ENCODE measurements around the gene EFR3B.

The EFR3B gene

DNA sequence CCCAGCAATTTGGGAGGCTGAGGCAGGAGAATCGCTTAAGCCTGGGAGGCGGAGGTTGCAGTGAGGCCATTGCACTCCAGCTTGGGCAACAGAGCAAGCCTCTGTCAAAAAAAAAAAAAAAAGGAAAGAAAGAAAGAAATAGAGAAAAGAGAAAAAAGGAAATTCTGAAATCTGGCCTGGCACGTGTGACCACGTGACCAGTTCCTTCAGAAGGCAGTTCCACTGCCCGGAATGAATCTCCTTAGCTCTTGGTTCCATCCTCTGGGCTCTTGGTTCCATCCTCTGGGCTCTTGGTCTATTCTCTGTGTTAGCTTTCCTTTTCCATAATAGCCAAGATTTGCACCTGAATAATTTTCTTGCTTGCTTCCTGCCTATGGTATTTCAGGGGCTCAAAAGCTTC, 131.8 kb downstream of the EFR3B start:
- peaks cover 0 to 1% of the 10 kb centered on the region in 2 experiments for H3K4me1 ChIP-seq (ENCODE audit: control insufficient read depth in 1 of 2, insufficient read depth in 1 of 2, low read depth in 1 of 2, low read length in 1 of 2)
- H3K27me3 ChIP-seq, result peaks cover 61% of the 10 kb centered on the region
- H3K27ac ChIP-seq, result no peak overlapping the region
- TF ChIP-seq, protein P1, sequence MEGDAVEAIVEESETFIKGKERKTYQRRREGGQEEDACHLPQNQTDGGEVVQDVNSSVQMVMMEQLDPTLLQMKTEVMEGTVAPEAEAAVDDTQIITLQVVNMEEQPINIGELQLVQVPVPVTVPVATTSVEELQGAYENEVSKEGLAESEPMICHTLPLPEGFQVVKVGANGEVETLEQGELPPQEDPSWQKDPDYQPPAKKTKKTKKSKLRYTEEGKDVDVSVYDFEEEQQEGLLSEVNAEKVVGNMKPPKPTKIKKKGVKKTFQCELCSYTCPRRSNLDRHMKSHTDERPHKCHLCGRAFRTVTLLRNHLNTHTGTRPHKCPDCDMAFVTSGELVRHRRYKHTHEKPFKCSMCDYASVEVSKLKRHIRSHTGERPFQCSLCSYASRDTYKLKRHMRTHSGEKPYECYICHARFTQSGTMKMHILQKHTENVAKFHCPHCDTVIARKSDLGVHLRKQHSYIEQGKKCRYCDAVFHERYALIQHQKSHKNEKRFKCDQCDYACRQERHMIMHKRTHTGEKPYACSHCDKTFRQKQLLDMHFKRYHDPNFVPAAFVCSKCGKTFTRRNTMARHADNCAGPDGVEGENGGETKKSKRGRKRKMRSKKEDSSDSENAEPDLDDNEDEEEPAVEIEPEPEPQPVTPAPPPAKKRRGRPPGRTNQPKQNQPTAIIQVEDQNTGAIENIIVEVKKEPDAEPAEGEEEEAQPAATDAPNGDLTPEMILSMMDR (IDR thresholded peaks at IDR 0.05), result no peak
- H3K36me3 ChIP-seq, result no peaks in the 10 kb centered on the region
- H3K4me3 ChIP-seq (ENCODE audit: low read depth in 1 of 2, low read length in 1 of 2), result no peak overlapping the region
- no peaks in the 10 kb centered on the region for H3K9me3 ChIP-seq

DNA sequence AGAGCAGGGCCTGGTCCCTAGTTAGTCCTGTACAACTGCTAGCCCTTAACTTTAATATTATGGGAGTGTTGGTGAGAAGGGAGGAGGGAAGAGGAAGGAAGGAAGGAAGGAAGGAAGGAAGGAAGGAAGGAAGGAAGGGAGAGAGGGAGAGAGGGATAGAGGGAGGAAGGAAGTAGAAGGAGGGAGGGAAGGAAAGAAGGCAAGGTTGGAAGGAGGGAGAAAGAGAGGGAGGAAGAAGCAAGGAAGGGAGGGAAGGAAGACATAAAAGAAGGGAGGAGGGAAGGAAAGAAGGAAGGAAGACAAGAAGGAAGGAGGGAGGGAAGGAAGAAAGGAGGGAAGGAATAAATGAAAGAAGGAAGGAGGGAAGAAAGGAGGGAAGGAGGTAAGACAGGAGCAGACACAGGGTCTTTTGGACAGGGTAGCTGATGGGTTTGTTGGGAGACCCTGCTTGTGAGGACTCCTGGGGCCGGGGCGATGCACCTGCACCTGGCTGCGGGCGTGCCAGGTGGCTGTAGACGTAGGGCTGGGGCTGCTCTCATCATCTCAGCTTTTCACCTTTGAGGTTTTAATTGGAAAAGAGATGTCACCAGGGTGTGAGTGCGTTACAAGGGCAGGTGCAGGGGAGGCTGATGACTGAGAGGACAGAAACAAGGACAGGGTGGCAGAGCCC, 132.5 kb downstream of the EFR3B start:
- no peak overlapping the region for H3K27ac ChIP-seq
- TF ChIP-seq, protein P1 (IDR thresholded peaks at IDR 0.05), result no peak
- peaks cover 56% of the 10 kb centered on the region for H3K27me3 ChIP-seq
- no peaks in the 10 kb centered on the region for H3K9me3 ChIP-seq
- H3K36me3 ChIP-seq, result no peaks in the 10 kb centered on the region
- no peaks in the 10 kb centered on the region for H3K4me1 ChIP-seq (ENCODE audit: control insufficient read depth in 1 of 2, insufficient read depth in 1 of 2, low read depth in 1 of 2, low read length in 1 of 2)
- no peak overlapping the region for H3K4me3 ChIP-seq (ENCODE audit: low read depth in 1 of 2, low read length in 1 of 2)

DNA sequence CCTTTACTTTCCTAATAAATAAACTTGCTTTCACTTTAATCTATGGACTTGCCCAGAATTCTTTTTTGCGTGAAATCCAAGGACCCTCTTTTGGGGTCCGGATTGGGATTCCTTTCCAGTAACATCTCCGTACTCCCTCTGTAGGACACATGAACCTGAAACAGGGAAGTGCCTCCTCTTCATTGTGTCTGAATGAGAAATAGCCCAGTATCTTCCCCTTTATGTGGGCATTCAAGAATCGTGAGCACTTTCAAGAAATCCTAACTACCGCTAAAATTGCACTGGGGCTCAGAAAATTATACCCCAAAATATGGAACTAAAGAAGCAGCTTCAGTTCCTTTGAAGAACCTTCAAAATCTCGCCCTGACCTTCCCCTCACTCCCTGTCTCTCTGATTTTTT, 134.3 kb downstream of the EFR3B start:
- H3K4me3 ChIP-seq (ENCODE audit: low read depth in 1 of 2, low read length in 1 of 2), result no peak overlapping the region

DNA sequence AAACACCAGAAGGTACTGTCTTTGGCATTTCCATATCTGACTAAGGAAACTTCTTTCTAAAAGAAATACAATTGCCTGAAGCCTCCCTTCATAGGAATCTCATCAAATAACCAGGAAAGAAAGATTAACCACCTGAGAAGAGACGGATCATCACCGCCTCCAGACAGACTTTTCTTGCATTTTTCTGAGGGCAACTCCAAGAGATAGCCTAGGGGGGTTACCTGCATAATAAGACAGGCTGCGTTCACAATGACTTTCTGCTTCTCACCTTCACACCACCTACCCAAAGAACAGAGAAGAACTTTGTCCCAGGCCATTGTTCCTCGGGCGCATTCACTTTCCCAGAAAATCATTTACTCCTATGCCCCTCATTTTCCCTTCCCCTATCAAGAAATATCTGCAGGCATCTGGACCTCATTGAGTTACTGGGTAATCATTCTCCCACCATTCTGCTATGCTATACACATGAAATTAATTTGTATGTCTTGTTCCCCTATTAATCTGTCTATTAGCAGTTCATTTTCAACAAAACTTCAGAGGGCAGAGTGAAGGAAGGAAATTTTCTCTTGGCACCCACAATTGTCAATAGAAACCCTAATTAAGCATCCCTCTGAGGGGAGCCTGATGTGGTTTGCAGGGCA, 134.8 kb downstream of the EFR3B start:
- TF ChIP-seq, protein P1 (IDR thresholded peaks at IDR 0.05), result no peak

More for the DNA sequence above, 134.3 kb downstream of the EFR3B start:
- Histone ChIP-seq H3K27me3 (peaks cover 48% of the 10 kb centered on the region), H3K4me1 (ENCODE audit: control insufficient read depth in 1 of 2, insufficient read depth in 1 of 2, low read depth in 1 of 2, low read length in 1 of 2) (no peaks in the 10 kb centered on the region), H3K9me3 (no peaks in the 10 kb centered on the region), H3K27ac (no peak overlapping the region), H3K36me3 (no peaks in the 10 kb centered on the region)
- TF ChIP-seq, protein P1 (IDR thresholded peaks at IDR 0.05), result no peak

DNA sequence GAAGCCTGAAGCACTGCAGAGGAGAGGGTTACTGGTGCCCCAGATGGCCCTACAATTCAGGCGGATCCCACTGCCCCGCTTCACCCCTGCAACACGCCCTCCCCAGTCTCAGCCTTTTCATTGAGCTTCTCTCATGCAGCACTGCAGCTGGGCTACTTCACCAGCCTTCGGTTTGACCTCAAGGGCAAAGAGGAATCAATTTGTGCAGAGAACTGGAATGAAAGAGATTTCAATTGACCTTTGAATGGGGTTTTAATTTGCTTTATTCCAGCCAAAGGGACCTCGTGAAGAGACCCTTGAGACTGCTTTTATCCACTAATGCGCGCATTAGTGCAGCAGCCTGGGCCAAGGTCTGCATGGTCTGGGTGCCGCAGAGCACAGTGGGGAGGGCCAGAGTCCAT, 135.3 kb downstream of the EFR3B start:
- Histone ChIP-seq H3K4me1 (ENCODE audit: control insufficient read depth in 1 of 2, insufficient read depth in 1 of 2, low read depth in 1 of 2, low read length in 1 of 2) (no peaks in the 10 kb centered on the region), H3K27me3 (peaks cover 37% of the 10 kb centered on the region), H3K27ac (no peak overlapping the region), H3K4me3 (ENCODE audit: low read depth in 1 of 2, low read length in 1 of 2) (no peak overlapping the region), H3K36me3 (no peaks in the 10 kb centered on the region), H3K9me3 (no peaks in the 10 kb centered on the region)
- TF ChIP-seq, protein P1 (IDR thresholded peaks at IDR 0.05), result no peak

More for the DNA sequence above, 134.8 kb downstream of the EFR3B start:
- Histone ChIP-seq H3K4me3 (ENCODE audit: low read depth in 1 of 2, low read length in 1 of 2) (no peak overlapping the region), H3K9me3 (no peaks in the 10 kb centered on the region), H3K27me3 (peaks cover 43% of the 10 kb centered on the region), H3K36me3 (no peaks in the 10 kb centered on the region), H3K4me1 (ENCODE audit: control insufficient read depth in 1 of 2, insufficient read depth in 1 of 2, low read depth in 1 of 2, low read length in 1 of 2) (no peaks in the 10 kb centered on the region), H3K27ac (no peak overlapping the region)

Measured in neutrophil (primary cell).